H9 (cell line): ENCODE data around the gene P4HA1. TPM values are rescaled to one million over a fixed set of nuclear protein-coding genes. Genes with fewer than 3 reads are reported as not detected.

ENCODE experiments used
- DNase-seq: peaks from one replicate; pipeline ENCODE4 v3.0.0-alpha.2; 2017
- H2AFZ ChIP-seq: one replicate; pipeline ENCODE4 v1.6.1; 2013; ENCODE audit warnings: mild to moderate bottlenecking, low read length, control low read depth, moderate library complexity
- H2AK5ac ChIP-seq: 2 replicates; pipeline ENCODE4 v1.6.1; 2013; ENCODE audit warnings: low read length, control low read depth, mixed read lengths; ENCODE audit not compliant: insufficient read length
- H2BK120ac ChIP-seq: one replicate; pipeline ENCODE4 v1.6.1; 2013; ENCODE audit warnings: low read depth, mild to moderate bottlenecking, low read length, control low read depth, inconsistent platforms; ENCODE audit not compliant: poor library complexity, severe bottlenecking
- H2BK12ac ChIP-seq: 2 replicates; pipeline ENCODE4 v1.6.1; 2013; ENCODE audit warnings: low read length, control low read depth, mixed read lengths, low read depth; ENCODE audit not compliant: insufficient read length
- H2BK15ac ChIP-seq: 2 replicates; pipeline ENCODE4 v1.6.1; 2013; ENCODE audit warnings: low read depth, low read length, control low read depth
- H2BK20ac ChIP-seq: one replicate; pipeline ENCODE4 v1.6.1; 2013; ENCODE audit warnings: low read depth, mild to moderate bottlenecking, low read length, control low read depth, inconsistent platforms; ENCODE audit not compliant: poor library complexity, severe bottlenecking
- H2BK5ac ChIP-seq: 2 replicates; pipeline ENCODE4 v1.6.1; 2013; ENCODE audit warnings: low read length, control low read depth, mixed read lengths; ENCODE audit not compliant: insufficient read length
- H3K14ac ChIP-seq: 2 replicates; pipeline ENCODE4 v1.6.1; 2013; ENCODE audit warnings: low read length, control low read depth; ENCODE audit not compliant: insufficient read depth
- H3K18ac ChIP-seq: 2 replicates; pipeline ENCODE4 v1.6.1; 2013; ENCODE audit warnings: low read depth, mild to moderate bottlenecking, mixed read lengths, low read length, control low read depth; ENCODE audit not compliant: insufficient read length
- H3K23ac ChIP-seq: 2 replicates; pipeline ENCODE4 v1.6.1; 2013; ENCODE audit warnings: low read length, control low read depth, mixed read lengths, low read depth; ENCODE audit not compliant: insufficient read length
- H3K23me2 ChIP-seq: 2 replicates; pipeline ENCODE4 v1.6.1; 2013; ENCODE audit warnings: low read depth, mild to moderate bottlenecking, mixed read lengths, low read length, control low read depth; ENCODE audit not compliant: insufficient read length, poor library complexity, severe bottlenecking
- H3K27ac ChIP-seq: 2 replicates; pipeline ENCODE4 v1.5.1; 2013; ENCODE audit warnings: low read length, control low read depth, mixed read lengths, low read depth; ENCODE audit not compliant: insufficient read length
- H3K27me3 ChIP-seq: 2 replicates; pipeline ENCODE4 v1.6.1; 2013; ENCODE audit warnings: low read length, control low read depth, inconsistent platforms; ENCODE audit not compliant: insufficient read depth
- H3K4ac ChIP-seq: 2 replicates; pipeline ENCODE4 v1.6.1; 2013; ENCODE audit warnings: low read depth, mild to moderate bottlenecking, control low read depth, inconsistent platforms, low read length, moderate library complexity
- H3K4me1 ChIP-seq: 2 replicates; pipeline ENCODE4 v1.6.1; 2013; ENCODE audit warnings: low read length, control low read depth, inconsistent platforms; ENCODE audit not compliant: insufficient read depth
- H3K4me2 ChIP-seq: 2 replicates; pipeline ENCODE4 v1.6.1; 2013; ENCODE audit warnings: low read length, control low read depth, mixed read lengths; ENCODE audit not compliant: insufficient read length, insufficient read depth
- H3K56ac ChIP-seq: 2 replicates; pipeline ENCODE4 v1.6.1; 2013; ENCODE audit warnings: low read depth, mild to moderate bottlenecking, mixed read lengths, low read length, control low read depth; ENCODE audit not compliant: insufficient read length
- H3K79me1 ChIP-seq: 2 replicates; pipeline ENCODE4 v1.6.1; 2013; ENCODE audit warnings: low read depth, mild to moderate bottlenecking, moderate library complexity, low read length, control low read depth, inconsistent platforms; ENCODE audit not compliant: insufficient read depth, poor library complexity, severe bottlenecking
- H3K79me2 ChIP-seq: 2 replicates; pipeline ENCODE4 v1.6.1; 2013; ENCODE audit warnings: low read length, control low read depth, inconsistent platforms; ENCODE audit not compliant: insufficient read depth
- H3K9ac ChIP-seq: 2 replicates; pipeline ENCODE4 v1.6.1; 2013; ENCODE audit warnings: low read length, control low read depth, mixed read lengths; ENCODE audit not compliant: insufficient read length; ENCODE audit errors: extremely low read depth
- H3K9me3 ChIP-seq: one replicate; pipeline ENCODE4 v1.6.1; 2013; ENCODE audit warnings: low read depth, low read length, inconsistent platforms; ENCODE audit not compliant: control insufficient read depth
- H3T11ph ChIP-seq: one replicate; pipeline ENCODE4 v1.6.1; 2013; ENCODE audit warnings: mild to moderate bottlenecking, low read length, control low read depth, inconsistent platforms
- H4K20me1 ChIP-seq: one replicate; pipeline ENCODE4 v1.6.1; 2013; ENCODE audit not compliant: control insufficient read depth, insufficient read length, insufficient read depth
- H4K5ac ChIP-seq: 2 replicates; pipeline ENCODE4 v1.6.1; 2013; ENCODE audit warnings: low read depth, mild to moderate bottlenecking, mixed read lengths, low read length, control low read depth; ENCODE audit not compliant: insufficient read length
- H4K8ac ChIP-seq: replicated peaks from 2 replicates; pipeline ENCODE4 v1.6.1; 2013; ENCODE audit warnings: low read length, control low read depth, mixed read lengths, low read depth; ENCODE audit not compliant: insufficient read length
- H4K91ac ChIP-seq: 2 replicates; pipeline ENCODE4 v1.6.1; 2013; ENCODE audit warnings: low read depth, mild to moderate bottlenecking, moderate library complexity, mixed read lengths, low read length, control low read depth; ENCODE audit not compliant: insufficient read length
- H3K27ac Mint-ChIP-seq, 3 experiments: 2 replicates in 2 of 3; 3 replicates in 1 of 3; pipeline ENCODE4 v1.8.0; 2020 to 2021; ENCODE audit warnings: mixed read lengths in 3 of 3, mild to moderate bottlenecking in 1 of 3, moderate library complexity in 1 of 3
- H3K27me3 Mint-ChIP-seq: 2 replicates; pipeline ENCODE4 v1.8.0; 2021; ENCODE audit warnings: low read depth, mild to moderate bottlenecking, moderate library complexity, mixed read lengths
- H3K36me3 Mint-ChIP-seq, 3 experiments: 2 replicates in 2 of 3; 3 replicates in 1 of 3; pipeline ENCODE4 v1.8.0; 2020 to 2021; ENCODE audit warnings: low read depth in 3 of 3, mixed read lengths in 3 of 3; ENCODE audit not compliant: insufficient read depth in 1 of 3
- H3K4me1 Mint-ChIP-seq, 2 experiments: 2 replicates each; pipeline ENCODE4 v1.8.0; 2020; ENCODE audit warnings: mixed read lengths in 2 of 2
- H3K4me3 Mint-ChIP-seq, 2 experiments: 2 replicates in 1 of 2; 3 replicates in 1 of 2; pipeline ENCODE4 v1.8.0; 2020 to 2021; ENCODE audit warnings: mild to moderate bottlenecking in 2 of 2, mixed read lengths in 2 of 2, moderate library complexity in 1 of 2
- H3K9me3 Mint-ChIP-seq, 2 experiments: 2 replicates in 1 of 2; 3 replicates in 1 of 2; pipeline ENCODE4 v1.8.0; 2020; ENCODE audit warnings: mild to moderate bottlenecking in 2 of 2, mixed read lengths in 2 of 2, moderate library complexity in 1 of 2
- CTCF ChIP-seq: fragments of 200-600 bp; sonication (generic); conservative IDR thresholded peaks from 3 replicates; pipeline ENCODE4 v1.8.0; 2021; ENCODE audit warnings: antibody characterized with exemption, mild to moderate bottlenecking
- WGBS: extraction: QIAGEN DNeasy Blood & Tissue Kit; methylation state at CpG from one replicate; pipeline ENCODE4 v1.1.7; 2013; ENCODE audit warnings: missing lambda C conversion rate, low lambda C conversion rate, mixed read lengths; ENCODE audit not compliant: insufficient read length; ENCODE audit errors: extremely low coverage; 5-methylcytosine and 5-hydroxymethylcytosine counted together
- total RNA-seq: library from RNA; stranded (reverse); gene quantifications from 2 replicates; pipeline ENCODE4 v1.2.1, GENCODE V29; 2021

Gene P4HA1
- total RNA-seq, 1 experiment from 2014 or later = 48.6 TPM

GRCh38 chr10:73000973-73001372, 95.7 kb downstream of the P4HA1 start:
- Histone ChIP-seq H3K9ac (no peak overlapping the region), H3K27me3 (no peaks in the 10 kb centered on the region), H3K4me2 (no peak overlapping the region), H3K4ac (no peak overlapping the region), H2BK120ac (no peak overlapping the region), H3K23ac (no peak overlapping the region), H2BK15ac (no peak overlapping the region), H2AK5ac (no peak overlapping the region), H3K14ac (no peak overlapping the region), H2BK20ac (no peak overlapping the region), H3K9me3 (no peaks in the 10 kb centered on the region), H3K18ac (no peak overlapping the region), H3K23me2 (no peaks in the 10 kb centered on the region), H3K27ac (no peak overlapping the region), H3T11ph (no peak overlapping the region), H2AFZ (no peak overlapping the region), H4K8ac (no peak overlapping the region), H3K56ac (no peak overlapping the region), H2BK12ac (no peak overlapping the region), H3K4me1 (no peaks in the 10 kb centered on the region), H4K20me1 (no peaks in the 10 kb centered on the region), H3K79me2 (no peaks in the 10 kb centered on the region), H2BK5ac (no peak overlapping the region), H4K5ac (no peak overlapping the region), H3K79me1 (no peaks in the 10 kb centered on the region), H4K91ac (no peak overlapping the region)
- Mint-ChIP-seq H3K4me1 (no peaks in the 10 kb centered on the region; a peak in 1 of 4 replicates), H3K4me3 (no peak overlapping the region), H3K27ac (no peak overlapping the region), H3K9me3 (peaks cover 5 to 6% of the 10 kb centered on the region in 2 experiments), H3K36me3 (peaks cover 3 to 8% (median 4%) of the 10 kb centered on the region in 3 experiments; a peak in 3 of 7 replicates), H3K27me3 (no peaks in the 10 kb centered on the region)
- no peak for DNase-seq
- no CpG with 5 or more reads among the region's 3 CpGs for WGBS
- TF ChIP-seq CTCF = no peak
